Colonic mucosa (tissue), 4 donors: Measurements from ENCODE around the gene TTLL10. TPM values are rescaled to one million over a fixed set of nuclear protein-coding genes. Genes with fewer than 3 reads are reported as not detected.
A peak's percentile ranks its signal among the peaks of the same experiment; 100 is the strongest.
"Not testable (repeated sequence)": the region's sequence is repeated elsewhere in the genome, so short reads cannot be mapped to it uniquely, and the experiment has no call there.

Experiments
- DNase-seq: peaks from one replicate; pipeline ENCODE4 v3.0.0-alpha.2; 2020
- H3K27ac ChIP-seq: fragments of 200-600 bp; one replicate; pipeline ENCODE4 v1.8.0; 2021
- H3K27me3 ChIP-seq: fragments of 200-600 bp; one replicate; pipeline ENCODE4 v1.8.0; 2021
- H3K36me3 ChIP-seq: fragments of 200-600 bp; one replicate; pipeline ENCODE4 v1.8.0; 2021
- H3K4me1 ChIP-seq: fragments of 200-600 bp; one replicate; pipeline ENCODE4 v1.8.0; 2021; ENCODE audit warnings: mild to moderate bottlenecking
- H3K4me3 ChIP-seq: fragments of 200-600 bp; one replicate; pipeline ENCODE4 v1.8.0; 2021
- H3K9ac ChIP-seq, 2 donors: one replicate each; pipeline ENCODE4 v1.7.0; 2013; ENCODE audit warnings: control low read depth in 2 of 2, low read depth in 2 of 2, low read length in 2 of 2
- H3K9me3 ChIP-seq: fragments of 200-600 bp; one replicate; pipeline ENCODE4 v1.8.0; 2021
- CTCF ChIP-seq: fragments of 200-600 bp; IDR thresholded peaks from one replicate; pipeline ENCODE4 v1.8.0; 2022; ENCODE audit warnings: antibody characterized with exemption, mild to moderate bottlenecking
- intact Hi-C: fragments of 100-400 bp; cut with DNase I; formaldehyde crosslinking; loops from one replicate; pipeline ENCODE4 v1.14.1; 2022
- total RNA-seq, 2 donors: library from RNA; stranded (reverse); fragmentation: NEBNext Ultra II Directional in 1 of 2; extraction: Animal tissue kit (Norgen Biotek cat#: 25700) in 1 of 2; gene quantifications; one replicate each; pipeline ENCODE4 v1.2.1, GENCODE V29; 2021
- donor health status: healthy.
- donor health status: DM: no; HTN: no; CAD: no.
- donor health status: DM: no; HTN: no; CAD: no.

The TTLL10 gene
- total RNA-seq, 2 donors from 2014 or later = 0.64 to 2.3 TPM

- Histone ChIP-seq H3K4me1 (peaks cover 8% of the 10 kb centered on the region), H3K27me3 (peaks cover 10% of the 10 kb centered on the region), H3K36me3 (no peaks in the 10 kb centered on the region), H3K27ac (no peak overlapping the region), H3K9me3 (no peaks in the 10 kb centered on the region), H3K4me3 (no peak overlapping the region), H3K9ac (no peak overlapping the region)
- DNase-seq = peak; percentile 27
- TF ChIP-seq CTCF = no peak
- intact Hi-C loops = loop anchor here (10.0 kb wide), 1 partner anchor 53 kb away; no protein-coding TSS in a partner anchor
Measured at GRCh38 chr1:1171546-1172340, 1.9 kb upstream of the TTLL10 start.

GRCh38 chr1:1173061-1173792 lies 453 bp upstream of the TTLL10 start:
- TF ChIP-seq CTCF = no peak
- H3K9ac ChIP-seq = no peak overlapping the region
- no peaks in the 10 kb centered on the region for H3K36me3 ChIP-seq
- DNase-seq = peak; percentile 17
- intact Hi-C loops = loop anchor here (10.0 kb wide), 1 partner anchor 52 kb away; no protein-coding TSS in a partner anchor
- H3K9me3 ChIP-seq = no peaks in the 10 kb centered on the region
- peaks cover 8% of the 10 kb centered on the region for H3K4me1 ChIP-seq
- no peak overlapping the region for H3K4me3 ChIP-seq
- H3K27me3 ChIP-seq = peaks cover 11% of the 10 kb centered on the region
- no peak overlapping the region for H3K27ac ChIP-seq

GRCh38 chr1:1175221-1176062 lies 1.8 kb downstream of the TTLL10 start:
- Histone ChIP-seq H3K9me3 (no peaks in the 10 kb centered on the region), H3K4me3 (no peak overlapping the region), H3K4me1 (no peaks in the 10 kb centered on the region), H3K27ac (no peak overlapping the region), H3K9ac (no peak overlapping the region), H3K27me3 (peaks cover 11% of the 10 kb centered on the region), H3K36me3 (no peaks in the 10 kb centered on the region)
- intact Hi-C loops = loop anchor here (10.0 kb wide), 1 partner anchor 49 kb away; no protein-coding TSS in a partner anchor
- no peak for DNase-seq
- no peak for TF ChIP-seq CTCF

- not testable (repeated sequence) for H3K4me1 ChIP-seq, H3K9me3 ChIP-seq, H3K27ac ChIP-seq, H3K36me3 ChIP-seq, H3K4me3 ChIP-seq, H3K9ac ChIP-seq, DNase-seq
- peaks cover 11% of the 10 kb centered on the region for H3K27me3 ChIP-seq
- intact Hi-C loops = loop anchor here (10.0 kb wide), 1 partner anchor 49 kb away; no protein-coding TSS in a partner anchor
Measured at GRCh38 chr1:1176063-1176761, 2.5 kb downstream of the TTLL10 start.

GRCh38 chr1:1176931-1177330 lies 3.3 kb downstream of the TTLL10 start:
- DNase-seq = no peak
- Histone ChIP-seq H3K27me3 (peaks cover 10% of the 10 kb centered on the region), H3K27ac (no peak overlapping the region), H3K9ac (no peak overlapping the region), H3K4me1 (no peaks in the 10 kb centered on the region), H3K4me3 (no peak overlapping the region), H3K9me3 (no peaks in the 10 kb centered on the region), H3K36me3 (no peaks in the 10 kb centered on the region)
- intact Hi-C loops = loop anchor here (10.0 kb wide), 1 partner anchor 48 kb away; no protein-coding TSS in a partner anchor
- TF ChIP-seq CTCF = no peak
